Posterior vena cava (tissue), 2 donors: ENCODE measurements around the gene MUC4. TPM values are rescaled to one million over a fixed set of nuclear protein-coding genes. Genes with fewer than 3 reads are reported as not detected.
A peak's percentile ranks its signal among the peaks of the same experiment; 100 is the strongest.
"Not testable (repeated sequence)": the region's sequence is repeated elsewhere in the genome, so short reads cannot be mapped to it uniquely, and the experiment has no call there.

Experiments used
- DNase-seq: peaks from one replicate; pipeline ENCODE4 v3.0.0-alpha.2; 2020; ENCODE audit warnings: low spot score
- intact Hi-C, 2 donors: fragments of 100-400 bp; cut with DNase I; formaldehyde crosslinking; loops; one replicate each; pipeline versions ENCODE4 v1.14.1 to v1.14.2; 2022 to 2023
- total RNA-seq, 2 donors: library from RNA; stranded (reverse); fragmentation: NEBNext Ultra II Directional; extraction: Animal tissue kit (Norgen Biotek cat#: 25700); gene quantifications; one replicate each; pipeline ENCODE4 v1.2.1, GENCODE V29; 2021
- donor health status: DM: yes; HTN: yes; CAD: no.
- donor health status: DM: yes; HTN: yes; CAD: no.

MUC4 gene
- total RNA-seq, 2 donors from 2014 or later, result not detected

- intact Hi-C loops, result not testable (repeated sequence)
- peak; percentile 56 for DNase-seq
Measured at GRCh38 chr3:195816276-195816913, 4.7 kb upstream of the MUC4 start.

- intact Hi-C loops, result no loop called here
- no peak for DNase-seq
Measured at GRCh38 chr3:195815169-195815771, 3.5 kb upstream of the MUC4 start.

- DNase-seq, result no peak
- intact Hi-C loops, result no loop called here
Measured at GRCh38 chr3:195813916-195814640, 2.3 kb upstream of the MUC4 start.

- intact Hi-C loops, result no loop called here
- DNase-seq, result no peak
Measured at GRCh38 chr3:195812366-195812765, 637 bp upstream of the MUC4 start.

GRCh38 chr3:195810455-195810845 lies 1.3 kb downstream of the MUC4 start:
- intact Hi-C loops, result no loop called here
- no peak for DNase-seq

- no peak for DNase-seq
Measured at GRCh38 chr3:195809796-195810454, 1.8 kb downstream of the MUC4 start.

GRCh38 chr3:195809291-195809785 lies 2.4 kb downstream of the MUC4 start:
- DNase-seq, result no peak
- intact Hi-C loops, result no loop called here

More at GRCh38 chr3:195809796-195810454, 1.8 kb downstream of the MUC4 start:
- intact Hi-C loops, result no loop called here

- no peak for DNase-seq
- intact Hi-C loops, result no loop called here
Measured at GRCh38 chr3:195808741-195809290, 2.9 kb downstream of the MUC4 start.

- intact Hi-C loops, result no loop called here
- no peak for DNase-seq
Measured at GRCh38 chr3:195807681-195808121, 4.0 kb downstream of the MUC4 start.

- intact Hi-C loops, result no loop called here
- no peak for DNase-seq
Measured at GRCh38 chr3:195806916-195807231, 4.9 kb downstream of the MUC4 start.

GRCh38 chr3:195806211-195806915 lies 5.4 kb downstream of the MUC4 start:
- intact Hi-C loops, result no loop called here

GRCh38 chr3:195805588-195805987 lies 6.1 kb downstream of the MUC4 start:
- intact Hi-C loops, result not testable (repeated sequence)

More at GRCh38 chr3:195806211-195806915, 5.4 kb downstream of the MUC4 start:
- no peak for DNase-seq

GRCh38 chr3:195805181-195805580 lies 6.5 kb downstream of the MUC4 start:
- no peak for DNase-seq
- intact Hi-C loops, result no loop called here

More at GRCh38 chr3:195805588-195805987, 6.1 kb downstream of the MUC4 start:
- not testable (repeated sequence) for DNase-seq

- intact Hi-C loops, result no loop called here
- DNase-seq, result no peak
Measured at GRCh38 chr3:195803289-195803908, 8.3 kb downstream of the MUC4 start.

GRCh38 chr3:195802795-195803194 lies 8.9 kb downstream of the MUC4 start:
- DNase-seq, result no peak
- intact Hi-C loops, result no loop called here

GRCh38 chr3:195802261-195802701 lies 9.4 kb downstream of the MUC4 start:
- DNase-seq, result no peak
- intact Hi-C loops, result no loop called here

- intact Hi-C loops, result no loop called here
- no peak for DNase-seq
Measured at GRCh38 chr3:195801251-195802183, 10.2 kb downstream of the MUC4 start.
